Fibroblast of villous mesenchyme (primary cell): ENCODE results near the gene MAN1C1. TPM values are rescaled to one million over a fixed set of nuclear protein-coding genes. Genes with fewer than 3 reads are reported as not detected.

Source experiments
- DNase-seq: peaks from one replicate; pipeline ENCODE4 v3.0.0-alpha.2; 2010; ENCODE audit warnings: low read depth
- H3K4me3 ChIP-seq: 2 replicates; pipeline ENCODE4 v1.5.1; 2011; ENCODE audit warnings: low read depth, mild to moderate bottlenecking, low read length
- CTCF ChIP-seq: IDR thresholded peaks from 2 replicates; pipeline ENCODE4 v1.5.1; 2012; ENCODE audit warnings: low read depth, mild to moderate bottlenecking, low read length; ENCODE audit not compliant: insufficient read depth
- total RNA-seq: library from RNA; depleted of rRNA; stranded (reverse); fragments of >200 nt; gene quantifications from 2 replicates; pipeline ENCODE4 v1.2.3, GENCODE V29; 2012

The MAN1C1 gene
- total RNA-seq, 1 donor, result 5.2 TPM

- no peak for DNase-seq
- no peak for TF ChIP-seq CTCF
- no peak overlapping the region for H3K4me3 ChIP-seq
These were observed 153.2 kb downstream of the MAN1C1 start for GRCh38 chr1:25769625-25770383.

- DNase-seq, result no peak
- no peak for TF ChIP-seq CTCF
- H3K4me3 ChIP-seq, result no peak overlapping the region
These were observed 154.1 kb downstream of the MAN1C1 start for GRCh38 chr1:25770541-25771220.

- H3K4me3 ChIP-seq, result no peak overlapping the region
- no peak for TF ChIP-seq CTCF
- DNase-seq, result peak; percentile 66
These were observed 154.9 kb downstream of the MAN1C1 start for GRCh38 chr1:25771221-25772114.

GRCh38 chr1:25772164-25772563 is 155.6 kb downstream of the MAN1C1 start:
- DNase-seq, result no peak
- TF ChIP-seq CTCF, result no peak
- H3K4me3 ChIP-seq, result no peak overlapping the region

GRCh38 chr1:25772692-25773245 is 156.2 kb downstream of the MAN1C1 start:
- no peak for DNase-seq
- H3K4me3 ChIP-seq, result no peak overlapping the region
- no peak for TF ChIP-seq CTCF

- H3K4me3 ChIP-seq, result no peak overlapping the region
- DNase-seq, result peak; percentile 40
- no peak for TF ChIP-seq CTCF
These were observed 157.0 kb downstream of the MAN1C1 start for GRCh38 chr1:25773441-25774125.
